GM19238 (cell line): ENCODE results near the gene B4GALNT4.
"Not testable (repeated sequence)": the region's sequence is repeated elsewhere in the genome, so short reads cannot be mapped to it uniquely, and the experiment has no call there.

Experiments used
- DNase-seq: peaks from one replicate; pipeline ENCODE4 v3.0.0; 2011; ENCODE audit warnings: low spot score; ENCODE audit not compliant: insufficient read length

B4GALNT4 gene

DNA sequence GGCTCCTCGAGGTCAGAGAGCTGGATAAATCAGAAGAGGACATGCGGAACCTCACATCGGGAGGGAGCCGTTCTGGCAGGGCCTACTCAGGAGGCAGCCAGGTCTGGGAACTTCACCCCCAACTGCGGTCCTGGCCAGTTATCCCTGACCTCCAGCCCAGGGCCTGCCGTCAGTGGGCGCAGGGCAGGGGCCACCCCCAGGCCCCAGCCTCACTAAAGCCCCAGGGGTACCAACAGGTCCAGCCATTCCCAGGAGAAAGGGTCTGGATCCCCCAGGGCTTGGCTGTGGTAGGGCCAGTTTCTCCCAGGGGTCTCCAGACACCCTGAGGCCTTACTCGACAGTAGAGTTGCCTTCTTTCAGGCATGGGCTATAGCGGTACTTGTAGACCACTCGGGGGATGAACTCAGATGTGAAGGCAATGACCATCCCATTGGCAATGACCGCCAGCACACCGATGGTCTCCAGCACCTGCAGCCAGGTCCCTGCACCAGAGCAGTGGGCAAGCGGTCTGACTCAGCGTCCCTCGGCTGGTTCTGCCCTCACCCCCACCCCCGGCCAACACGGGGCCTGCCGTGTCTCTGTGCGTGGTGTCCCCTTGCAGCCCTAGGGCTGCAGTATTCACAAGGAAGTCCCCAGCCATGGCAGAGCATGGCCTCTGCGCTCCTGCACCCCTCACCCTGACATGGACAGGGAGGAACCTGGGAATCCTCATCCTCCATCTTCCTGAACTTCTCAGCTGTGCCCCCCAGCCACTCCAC, 50.1 kb downstream of the B4GALNT4 start:
- no peak for DNase-seq

DNA sequence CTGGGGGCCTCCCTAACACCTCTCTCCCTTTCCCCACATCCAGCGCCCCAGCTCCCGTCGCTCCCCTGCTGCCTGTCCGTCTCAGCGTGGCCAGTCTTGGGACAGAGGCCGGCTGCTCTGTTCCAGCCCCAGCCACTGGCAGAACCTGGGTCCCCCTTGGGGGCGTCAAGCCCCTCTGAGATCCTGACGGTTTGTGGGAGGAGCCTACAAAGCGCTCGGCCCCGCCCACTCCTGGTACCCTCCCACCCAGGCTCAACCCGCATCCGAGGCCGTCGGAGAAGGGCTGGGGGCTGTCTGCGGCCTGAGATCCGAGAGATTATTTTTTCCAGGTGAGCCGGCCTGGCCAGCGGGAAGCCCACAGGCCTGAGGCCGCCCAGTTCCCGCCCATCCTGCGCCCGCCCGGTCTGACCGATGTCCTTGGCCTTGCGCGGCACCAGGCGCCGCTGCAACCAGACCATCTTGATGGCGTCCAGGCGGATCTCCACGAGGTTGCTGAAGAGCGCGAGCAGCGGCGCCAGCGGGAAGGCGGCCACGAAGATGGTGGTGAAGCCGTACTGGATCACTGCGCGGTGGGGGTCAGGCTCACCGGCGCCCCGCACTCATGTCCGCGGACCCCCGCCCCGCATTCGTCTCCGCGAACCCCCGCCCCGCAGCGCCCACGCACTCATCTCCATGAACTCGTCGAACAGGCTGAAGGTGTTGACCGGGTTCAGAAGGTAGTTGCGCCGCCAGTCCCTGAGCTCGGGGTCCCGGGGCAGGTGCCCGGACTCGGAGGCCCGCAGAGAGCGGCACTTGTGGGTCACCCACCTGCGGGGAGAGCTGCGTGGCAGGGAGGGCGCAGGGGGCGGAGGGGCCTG, 51.0 kb downstream of the B4GALNT4 start:
- no peak for DNase-seq

DNA sequence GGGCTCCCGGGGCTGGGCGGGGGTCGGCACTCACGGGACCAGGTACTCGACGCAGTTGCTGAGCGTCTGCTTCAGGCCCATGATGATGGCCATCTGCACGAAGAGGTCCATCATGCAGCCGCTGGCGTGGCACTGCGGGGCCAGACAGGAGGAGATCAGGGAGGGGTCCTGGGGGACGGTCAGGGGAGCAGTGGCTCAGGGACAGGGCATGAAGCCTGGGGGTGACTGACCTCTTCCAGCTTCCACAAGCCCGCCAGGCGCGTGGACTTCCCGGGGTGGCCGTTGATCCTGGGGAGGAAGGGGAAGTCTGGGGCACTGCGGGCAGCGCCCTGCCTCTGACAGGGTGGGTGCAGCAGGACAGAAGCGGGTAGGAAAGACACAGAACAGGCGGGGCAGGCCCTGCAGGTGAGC, 51.6 kb downstream of the B4GALNT4 start:
- no peak for DNase-seq

DNA sequence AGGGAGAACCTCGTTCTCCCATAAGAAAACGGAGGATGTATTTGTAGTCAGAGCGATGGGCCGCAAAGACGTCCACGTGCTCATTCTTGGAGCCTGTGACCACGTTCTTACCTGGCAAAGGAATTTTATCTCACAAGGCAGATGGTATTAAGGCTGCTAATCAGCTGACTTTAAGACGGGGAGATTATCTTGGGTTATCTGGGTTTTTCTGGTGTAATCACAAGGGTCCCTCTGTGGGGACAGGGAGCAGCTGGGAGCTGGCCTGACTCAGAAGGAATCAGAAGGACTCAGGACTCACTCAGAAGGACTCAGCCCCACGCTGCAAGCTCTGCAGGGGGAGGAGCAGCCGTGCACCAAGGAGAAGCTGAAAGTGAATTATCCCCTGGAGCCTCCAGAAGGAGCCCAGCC, 53.0 kb downstream of the B4GALNT4 start:
- DNase-seq: no peak

DNA sequence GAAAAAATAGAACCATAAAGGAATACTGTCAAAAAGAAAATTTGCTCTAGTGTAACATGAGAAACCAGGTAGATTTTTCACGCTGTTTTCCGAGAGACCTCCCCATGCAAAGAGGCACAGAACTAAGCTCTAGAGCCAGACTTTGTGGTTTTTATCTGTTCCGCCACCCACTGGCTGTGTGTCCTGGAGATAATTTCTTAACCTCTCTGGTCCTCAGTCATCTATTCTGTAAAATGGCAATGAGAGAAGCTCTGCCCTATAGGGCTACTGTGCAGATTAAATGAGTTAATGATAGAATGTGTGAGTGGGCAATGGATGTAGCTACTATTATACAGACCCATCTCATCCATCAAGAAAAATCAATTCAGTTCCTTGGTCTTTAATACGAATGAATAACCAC, 54.9 kb downstream of the B4GALNT4 start:
- no peak for DNase-seq

DNA sequence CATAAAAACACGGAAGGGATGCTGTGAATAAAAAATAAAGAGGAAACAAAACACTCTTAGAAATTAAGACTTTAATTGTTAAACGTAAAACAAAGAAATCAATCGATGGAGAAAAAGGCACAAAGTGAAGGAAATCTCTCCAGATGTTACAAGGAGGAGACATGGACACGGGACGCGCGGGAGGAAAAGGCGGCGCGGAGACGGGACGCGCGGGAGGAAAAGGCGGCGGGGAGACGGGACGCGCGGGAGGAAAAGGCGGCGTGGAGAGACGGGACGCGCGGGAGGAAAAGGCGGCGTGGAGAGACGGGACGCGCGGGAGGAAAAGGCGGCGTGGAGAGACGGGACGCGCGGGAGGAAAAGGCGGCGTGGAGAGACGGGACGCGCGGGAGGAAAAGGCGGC, 55.5 kb downstream of the B4GALNT4 start:
- not testable (repeated sequence) for DNase-seq

DNA sequence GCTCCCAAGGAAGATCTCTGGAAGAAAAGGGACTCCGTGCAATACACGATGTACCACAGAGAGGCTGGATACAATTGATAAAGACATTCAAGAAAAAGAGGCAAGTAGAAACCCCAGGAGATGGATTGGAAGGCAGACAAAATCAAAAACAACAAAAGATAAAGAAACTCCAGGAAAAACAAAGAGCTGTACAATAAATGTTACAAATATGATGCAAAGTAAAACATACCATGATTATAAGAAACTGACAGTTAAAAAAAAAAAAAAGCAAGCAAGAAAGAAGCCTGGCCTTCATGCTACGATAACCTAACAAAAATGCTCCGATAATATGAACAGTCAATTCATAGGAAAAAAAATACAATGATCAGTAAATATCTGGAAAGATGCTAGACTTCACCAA, 56.0 kb downstream of the B4GALNT4 start:
- no peak for DNase-seq

DNA sequence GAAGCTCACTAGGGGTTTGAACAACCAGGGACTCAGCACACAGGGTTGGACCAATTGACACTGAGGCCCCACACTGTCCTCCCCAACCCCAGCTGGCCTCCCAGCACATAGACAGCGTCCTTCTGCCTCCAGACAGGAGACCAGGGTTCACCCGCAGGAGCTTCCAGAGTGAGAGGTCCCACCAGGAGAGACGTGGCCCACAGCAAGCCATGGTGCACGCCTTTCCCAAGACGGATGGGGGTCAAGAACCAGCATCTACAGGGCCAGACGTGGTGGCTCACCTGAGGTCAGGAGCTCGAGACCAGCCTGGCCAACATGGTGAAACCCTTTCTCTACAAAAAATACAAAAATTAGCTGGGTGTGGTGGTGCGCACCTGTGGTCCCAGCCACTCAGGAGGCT, 57.6 kb downstream of the B4GALNT4 start:
- DNase-seq: no peak

DNA sequence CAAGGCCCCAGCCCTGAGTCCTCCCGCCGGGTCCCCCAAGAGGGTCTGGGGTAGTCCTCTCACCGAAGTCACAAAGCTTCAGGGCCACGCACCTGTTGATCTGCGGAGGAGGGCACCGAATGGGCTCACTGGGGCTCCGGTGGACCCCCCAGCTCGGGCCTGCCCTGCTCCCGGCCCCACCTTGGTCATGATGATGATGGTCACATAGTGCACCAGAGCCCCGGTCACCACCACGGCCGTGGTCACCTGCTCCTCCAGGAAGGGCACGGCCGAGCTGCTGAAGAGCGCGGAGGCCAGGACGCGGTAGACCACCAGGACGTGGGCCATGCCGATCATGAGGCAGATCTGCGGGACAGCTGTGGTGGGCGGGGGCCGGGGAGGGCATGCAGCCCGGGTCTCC, 59.0 kb downstream of the B4GALNT4 start:
- no peak for DNase-seq

DNA sequence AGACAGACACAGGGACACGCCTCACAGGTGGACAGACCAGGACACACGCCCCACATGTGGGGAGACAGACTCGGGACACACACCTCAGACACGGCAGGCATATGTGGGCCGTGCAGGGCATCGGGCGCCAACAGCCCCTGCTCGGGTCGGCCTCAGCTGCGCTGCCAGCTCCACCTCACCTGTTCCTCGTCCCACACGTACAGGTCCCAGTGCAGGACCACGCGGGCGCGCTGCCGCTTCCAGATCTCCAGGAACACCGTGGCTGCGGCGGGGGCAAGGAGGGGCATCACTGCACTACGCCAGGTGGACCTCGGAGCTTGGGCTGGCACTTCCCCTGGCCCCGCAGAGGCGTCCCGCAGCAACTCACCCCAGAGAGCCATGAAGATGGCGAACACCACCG, 60.1 kb downstream of the B4GALNT4 start:
- DNase-seq: no peak

DNA sequence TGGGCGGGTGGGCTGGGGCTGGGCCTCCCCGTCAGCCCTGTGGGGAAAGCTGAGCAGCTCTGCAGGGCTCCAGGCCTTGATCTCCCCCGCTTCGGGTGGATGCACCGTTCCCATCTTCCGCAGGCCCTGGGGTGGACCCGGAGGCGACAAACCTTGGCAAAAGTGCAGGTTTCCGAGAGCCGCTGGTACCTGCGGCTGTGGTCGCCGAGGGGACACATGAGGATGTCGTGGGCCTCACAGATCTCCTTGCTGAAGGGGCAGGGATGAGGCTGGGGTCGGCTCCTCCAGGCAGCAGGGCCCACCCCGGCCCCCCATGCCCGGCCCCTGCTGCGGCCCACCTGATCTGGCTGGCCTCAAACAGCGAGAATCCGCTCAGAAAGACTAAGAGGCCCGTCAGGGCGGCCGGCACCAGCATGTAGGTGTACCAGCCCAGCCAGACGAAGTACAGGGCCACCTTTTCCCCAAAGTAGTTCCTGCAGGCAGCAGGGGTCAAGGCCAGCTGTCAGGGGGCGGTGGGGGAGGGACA, 60.7 kb downstream of the B4GALNT4 start:
- DNase-seq: no peak
